Stimulated activated CD4-positive, alpha-beta T cell treated with anti-CD3 and anti-CD28 coated beads, TNF-alpha, amount 100 ng/mL, for 48 hours (primary cell): ENCODE results near the gene SCYGR4.

Experiments
- DNase-seq, 3 donors: peaks; one replicate each; pipeline ENCODE4 v3.0.0-alpha.2; 2020; ENCODE audit warnings: low read depth in 3 of 3

SCYGR4 gene

DNA sequence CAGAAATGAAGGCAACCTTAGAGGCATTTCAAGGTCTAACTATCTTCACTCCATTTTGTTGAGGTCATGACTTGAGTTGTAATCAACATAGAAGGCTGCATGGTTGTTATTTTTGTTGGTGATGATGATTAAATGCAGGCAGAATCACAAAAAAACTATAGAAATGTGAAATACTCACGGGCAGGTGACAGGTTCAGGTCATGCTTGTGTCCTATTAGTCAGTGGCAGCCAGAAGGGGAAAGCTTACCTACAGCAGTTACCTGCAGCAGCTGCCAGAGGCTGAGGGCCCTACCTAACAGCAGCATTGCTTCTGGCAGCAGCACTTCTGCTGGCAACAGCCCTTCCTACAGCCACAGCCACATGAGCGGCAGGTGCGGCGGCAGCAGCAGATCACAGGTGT is 3.1 kb upstream of the SCYGR4 start:
- no peak for DNase-seq

DNA sequence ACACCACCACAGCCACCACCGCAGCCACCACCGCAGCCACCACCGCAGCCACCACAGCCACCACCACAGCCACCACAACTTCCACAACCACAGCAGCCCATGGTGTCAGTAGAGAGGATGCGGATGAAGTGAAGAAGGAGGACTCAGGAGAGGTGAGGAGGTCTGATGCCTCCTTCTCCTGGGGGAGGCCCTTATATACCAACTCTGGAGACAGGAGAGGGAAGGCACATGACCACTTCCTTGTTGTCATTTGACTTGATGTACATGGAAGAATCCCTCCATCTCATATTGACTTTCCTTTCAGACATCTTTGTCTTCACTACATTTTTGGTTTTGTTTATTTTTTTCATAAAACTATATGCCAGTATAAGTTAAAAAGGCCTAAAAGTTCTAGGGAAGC is 2.6 kb upstream of the SCYGR4 start, which contains the start of gene SCYGR3:
Gene SCYGR3, minus strand, starts transcription at position 101 of the 400 bp plus-strand sequence. Its CDS starts 0 bp downstream, at position 101.
- no peak for DNase-seq

DNA sequence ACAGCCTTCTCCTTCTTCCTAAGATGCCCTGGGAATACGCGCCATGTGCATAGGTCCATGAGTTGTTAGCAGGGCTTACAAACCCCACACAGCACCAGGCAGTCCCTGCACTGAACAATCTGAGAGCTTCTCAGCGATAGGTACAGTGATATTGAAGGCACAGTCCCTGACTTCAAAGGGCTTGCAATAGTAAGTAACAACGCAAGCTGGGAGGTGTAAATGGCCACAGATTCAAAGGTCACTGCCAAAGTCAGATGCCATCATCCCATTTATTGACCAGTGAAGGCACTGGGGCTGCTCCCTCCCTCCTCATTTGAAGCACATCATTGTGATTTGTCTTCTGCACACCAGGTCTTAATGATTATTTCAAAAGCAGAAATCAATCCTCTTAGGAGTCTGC is 2.1 kb upstream of the SCYGR4 start:
- no peak for DNase-seq

DNA sequence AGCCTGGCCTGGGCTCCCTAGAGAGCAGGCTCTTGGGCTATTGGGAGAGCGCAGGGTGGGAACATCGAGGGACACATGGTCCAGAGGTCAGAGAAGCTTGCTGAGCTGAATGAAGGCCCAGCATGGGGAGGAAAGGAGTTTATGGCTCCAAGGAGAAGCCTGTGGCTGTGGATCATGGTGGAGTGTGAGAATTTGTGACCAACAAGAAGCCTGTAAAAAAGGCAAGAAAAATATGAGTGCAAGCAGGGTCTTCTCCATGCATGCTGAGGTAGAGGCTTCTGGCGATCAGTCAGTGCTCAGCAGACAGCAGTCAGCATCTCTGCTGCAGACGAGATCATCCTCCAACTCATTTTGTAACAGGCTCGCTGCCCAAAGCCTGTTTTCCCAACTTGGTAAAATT is 1.4 kb upstream of the SCYGR4 start:
- no peak for DNase-seq

DNA sequence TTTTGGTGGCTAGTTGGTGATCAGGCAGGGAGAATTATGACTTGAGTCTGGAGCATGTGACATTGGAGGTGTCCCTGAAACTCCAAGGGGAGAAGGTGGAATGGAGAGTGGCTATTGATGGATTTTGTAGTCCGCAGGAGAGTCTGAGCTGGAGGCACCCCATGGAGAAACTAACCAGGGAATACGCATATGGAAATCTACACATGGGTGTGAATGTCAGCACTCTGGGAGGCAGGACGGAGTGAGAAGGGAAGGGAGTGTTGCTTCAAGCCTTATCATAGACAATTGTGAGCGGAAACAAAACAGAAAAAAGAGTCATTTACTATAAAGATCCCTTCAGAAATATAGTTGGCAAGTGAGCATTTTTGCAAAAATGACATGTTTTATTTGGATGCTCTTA is 667 bp upstream of the SCYGR4 start:
- DNase-seq: no peak

DNA sequence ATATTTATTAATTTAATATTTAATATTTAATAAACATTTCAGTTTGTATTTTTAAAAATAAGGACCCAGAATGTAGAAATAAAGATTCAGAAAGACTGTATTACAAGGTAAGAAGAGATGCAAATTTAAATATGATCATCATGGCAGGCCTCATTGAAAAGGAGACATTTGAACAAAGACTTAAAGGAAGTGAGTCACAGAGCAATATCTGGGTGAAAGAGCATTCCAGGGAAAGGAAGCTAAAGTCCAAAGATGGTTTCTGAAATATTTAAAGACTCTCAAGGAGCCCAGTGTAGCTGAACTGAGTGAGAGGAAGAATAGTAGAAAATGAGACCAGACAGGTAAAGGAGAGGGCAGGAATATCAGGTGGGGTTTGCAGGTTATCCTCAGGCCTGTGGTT is 5.9 kb downstream of the SCYGR4 start:
- DNase-seq: no peak

DNA sequence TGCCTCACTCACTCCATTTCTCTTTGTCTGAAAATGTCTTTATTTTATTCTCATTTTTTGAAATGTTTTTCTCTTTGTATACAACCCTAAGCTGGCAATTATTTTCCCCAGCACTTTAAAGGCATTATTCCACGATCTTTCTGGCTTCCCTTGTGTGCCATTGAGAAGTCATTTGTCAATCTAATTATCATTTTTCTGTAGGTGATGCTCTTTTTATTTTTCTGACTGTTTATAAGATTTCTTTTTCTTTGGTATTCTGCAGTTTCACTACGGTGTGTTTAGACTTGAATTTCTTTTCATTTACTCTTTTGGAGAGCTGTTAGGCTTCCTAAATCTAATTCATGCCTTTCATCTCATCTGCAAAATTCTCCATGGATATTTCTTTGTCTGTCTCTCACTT is 8.1 kb downstream of the SCYGR4 start:
- no peak for DNase-seq

DNA sequence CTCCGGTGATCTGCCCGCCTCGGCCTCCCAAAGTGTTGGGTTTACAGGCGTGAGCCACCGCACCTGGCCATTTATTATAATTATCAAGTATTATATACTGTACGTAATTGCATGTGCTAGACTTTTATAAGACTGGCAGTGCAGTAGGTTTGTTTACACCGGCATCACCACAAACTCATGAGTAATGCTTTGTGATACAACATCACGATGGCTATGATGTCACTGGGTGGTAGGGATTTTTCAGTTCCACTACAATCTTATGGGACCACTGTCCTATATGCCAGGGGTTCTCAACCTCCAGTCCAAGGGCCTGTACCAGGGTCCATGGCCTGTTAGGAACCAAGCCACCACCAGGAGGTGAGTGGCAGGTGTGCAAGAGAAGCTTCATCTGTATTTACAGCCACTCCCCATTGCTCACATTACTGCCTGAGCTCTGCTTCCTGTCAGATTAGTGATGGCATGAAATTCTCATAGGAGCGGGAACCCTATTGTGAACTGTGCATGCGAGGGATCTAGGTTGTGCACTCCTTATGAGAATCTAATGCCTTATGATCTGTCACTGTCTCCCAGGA is 9.4 kb downstream of the SCYGR4 start:
- DNase-seq: no peak

DNA sequence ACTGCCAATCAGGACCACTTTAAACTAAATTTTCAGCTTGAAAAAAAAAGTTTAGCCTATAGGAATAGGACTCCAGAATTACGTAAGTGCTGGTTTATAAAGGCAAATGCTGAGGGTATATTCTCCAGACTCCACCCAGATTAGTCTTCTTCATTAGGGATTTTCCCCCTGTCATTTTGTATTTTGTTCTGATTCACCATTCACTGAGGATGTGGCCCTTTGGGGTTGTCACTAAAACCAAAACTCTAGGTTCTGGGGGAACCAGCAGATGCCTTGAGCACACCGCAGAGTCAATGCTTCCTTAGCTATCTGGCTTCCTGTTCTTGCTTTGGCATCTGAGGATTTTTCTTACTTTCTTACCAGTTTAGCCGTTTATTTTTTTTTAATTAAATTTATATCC is 10.5 kb downstream of the SCYGR4 start:
- DNase-seq: no peak

DNA sequence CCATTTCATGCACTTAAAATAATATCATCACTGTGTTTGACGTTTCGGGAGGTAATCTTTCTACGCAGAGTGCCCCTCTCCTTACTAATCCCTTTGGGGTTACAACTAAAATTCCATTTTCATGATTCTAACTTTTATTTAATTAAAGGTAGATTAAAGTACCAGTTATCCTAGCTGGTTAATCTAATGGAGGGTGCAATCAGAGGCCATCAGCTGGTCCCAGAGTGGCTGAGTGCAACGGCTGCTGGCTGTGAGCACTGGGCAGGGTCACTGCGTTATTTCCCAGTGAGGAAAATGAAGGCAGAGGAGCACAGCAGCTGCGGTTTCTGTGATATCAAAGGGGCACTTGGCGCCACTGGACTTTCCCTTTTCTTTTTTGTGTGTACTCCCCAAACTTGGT is 12.1 kb downstream of the SCYGR4 start:
- no peak for DNase-seq

DNA sequence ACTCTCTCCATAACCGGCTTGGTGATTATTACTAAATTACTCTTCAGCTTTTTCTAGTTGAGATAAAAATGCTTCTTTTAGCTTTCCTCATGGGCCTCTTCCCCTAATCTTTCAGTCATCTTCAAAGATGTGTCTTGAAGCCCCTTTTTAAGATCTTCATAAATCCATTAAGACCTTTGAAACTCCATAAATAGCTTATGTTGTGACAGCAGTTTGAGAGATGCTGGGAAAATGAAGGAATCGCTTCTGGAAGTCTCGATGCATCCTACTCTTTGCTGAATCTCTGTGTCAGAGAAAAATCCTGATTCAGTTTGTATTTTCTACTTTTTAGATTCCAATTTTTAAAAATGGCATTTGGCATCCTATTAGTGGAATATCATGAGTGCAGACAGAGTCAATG is 13.0 kb downstream of the SCYGR4 start:
- DNase-seq: no peak

DNA sequence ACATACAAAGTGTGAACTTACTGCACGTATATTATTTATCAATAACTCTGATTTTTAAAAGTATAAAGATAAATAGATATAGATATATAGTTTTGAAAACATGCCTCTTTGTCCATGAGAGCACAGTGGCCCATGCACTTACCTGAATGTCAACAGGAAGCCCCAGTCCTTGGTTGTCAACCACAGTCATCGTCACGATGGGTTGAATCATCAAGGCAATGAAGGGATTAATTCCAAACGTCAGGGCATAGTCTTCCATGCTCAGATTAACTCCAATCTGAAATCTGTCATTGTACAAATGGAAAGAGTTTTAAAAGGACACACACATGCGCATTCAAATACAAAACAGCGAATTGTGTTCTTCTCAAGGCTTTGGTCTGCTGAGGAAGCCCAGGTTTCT is 15.5 kb downstream of the SCYGR4 start:
- DNase-seq: no peak

DNA sequence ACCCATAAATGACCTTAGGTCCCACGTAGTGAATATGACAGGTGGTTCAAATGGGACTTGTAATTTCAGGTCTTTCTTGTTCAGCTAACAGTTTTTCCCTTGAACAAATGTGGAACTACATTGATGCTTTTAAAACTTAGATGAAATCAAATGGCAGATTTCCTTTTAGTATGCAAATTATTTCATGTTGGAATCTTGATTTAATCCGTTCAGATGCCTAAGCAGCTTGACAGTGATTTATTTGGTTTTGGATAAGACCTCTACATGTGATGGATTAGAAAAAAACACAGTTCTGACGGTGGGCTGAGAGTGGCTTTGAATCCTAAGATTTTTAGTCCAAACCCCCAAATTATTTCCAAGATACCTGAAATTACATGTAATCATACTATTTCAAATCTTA is 16.9 kb downstream of the SCYGR4 start:
- DNase-seq: no peak

DNA sequence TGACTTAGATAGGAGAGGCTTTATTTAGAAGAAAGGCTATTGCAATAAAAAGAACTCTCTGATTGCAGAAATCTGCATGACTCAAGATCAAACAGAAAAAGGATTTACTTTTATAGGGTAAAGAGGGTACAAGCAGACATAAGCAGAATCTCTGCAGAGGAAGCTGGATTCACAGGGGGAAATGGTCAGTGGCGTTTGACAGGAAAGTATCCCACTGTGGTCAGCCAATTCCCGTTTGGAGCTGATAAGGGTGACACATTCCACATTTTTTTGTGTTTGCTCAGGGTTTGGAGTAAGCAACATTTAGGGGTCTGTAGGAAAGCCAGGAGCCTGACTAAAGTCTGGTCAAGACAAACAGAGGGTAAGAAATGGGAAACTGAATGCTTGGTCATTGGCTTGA is 25.4 kb downstream of the SCYGR4 start:
- no peak for DNase-seq

DNA sequence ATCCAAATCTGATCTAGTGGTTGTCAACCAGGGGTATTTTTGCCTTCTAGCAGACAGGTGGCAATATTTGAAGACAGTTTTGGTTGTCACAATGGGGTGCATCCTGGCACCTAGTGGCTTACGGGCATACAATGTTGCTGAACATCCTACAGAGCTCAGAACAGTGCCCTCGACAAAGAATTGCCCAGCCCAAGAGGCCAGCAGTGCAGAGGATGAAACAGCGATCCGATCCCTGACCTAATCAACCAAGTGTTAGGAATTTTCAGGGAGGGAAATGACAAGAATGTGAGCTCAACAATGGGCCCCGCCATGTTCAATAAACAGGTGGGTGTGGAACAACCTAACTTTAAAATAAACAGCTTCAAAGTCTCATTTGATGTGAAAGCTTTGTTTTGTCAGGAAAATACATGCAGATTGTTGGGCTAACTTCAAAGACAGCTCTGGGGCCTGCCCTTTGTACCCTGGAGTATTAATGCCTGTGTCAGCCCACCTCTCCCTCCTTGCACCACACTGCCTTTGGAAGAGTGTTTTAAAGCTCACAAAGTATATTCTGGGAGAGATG is 26.8 kb downstream of the SCYGR4 start:
- DNase-seq: no peak

DNA sequence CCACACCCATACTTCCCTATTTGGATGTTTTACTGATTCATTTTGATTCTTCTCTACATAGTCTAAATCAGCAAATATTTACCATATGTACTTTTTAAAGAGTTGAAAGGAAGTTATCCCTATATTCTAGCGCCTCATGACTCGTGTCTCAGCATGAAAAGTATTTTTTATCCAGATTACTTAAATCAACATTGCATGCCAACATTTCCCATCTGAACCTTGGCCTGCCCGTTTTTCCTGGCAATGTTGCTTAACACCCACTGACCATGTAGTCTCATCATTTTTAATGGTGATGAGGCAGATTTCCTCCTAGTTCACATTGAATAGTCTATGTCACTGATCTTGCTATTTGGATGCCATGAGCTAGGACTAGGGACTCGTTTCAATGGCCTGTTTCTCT is 36.1 kb downstream of the SCYGR4 start:
- DNase-seq: no peak

DNA sequence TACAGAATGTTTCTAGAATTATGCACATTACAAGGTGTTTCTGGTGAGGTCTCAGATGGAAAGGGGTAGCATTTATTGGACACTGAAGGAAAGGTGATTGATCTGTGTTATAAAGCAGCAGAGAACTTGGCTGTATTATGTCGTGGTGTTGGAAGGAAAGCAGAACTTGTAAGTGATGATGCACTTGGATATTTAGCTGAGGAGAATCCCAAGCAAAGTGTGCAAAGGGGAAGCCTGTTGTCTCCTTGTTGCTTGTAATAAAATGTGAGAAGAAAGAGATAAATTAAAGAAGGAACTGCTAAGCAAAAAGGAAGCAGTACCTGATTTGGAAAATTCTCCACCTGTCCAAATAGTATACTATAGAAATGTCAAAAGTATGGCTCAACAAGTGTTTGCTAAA is 37.1 kb downstream of the SCYGR4 start:
- DNase-seq: no peak

DNA sequence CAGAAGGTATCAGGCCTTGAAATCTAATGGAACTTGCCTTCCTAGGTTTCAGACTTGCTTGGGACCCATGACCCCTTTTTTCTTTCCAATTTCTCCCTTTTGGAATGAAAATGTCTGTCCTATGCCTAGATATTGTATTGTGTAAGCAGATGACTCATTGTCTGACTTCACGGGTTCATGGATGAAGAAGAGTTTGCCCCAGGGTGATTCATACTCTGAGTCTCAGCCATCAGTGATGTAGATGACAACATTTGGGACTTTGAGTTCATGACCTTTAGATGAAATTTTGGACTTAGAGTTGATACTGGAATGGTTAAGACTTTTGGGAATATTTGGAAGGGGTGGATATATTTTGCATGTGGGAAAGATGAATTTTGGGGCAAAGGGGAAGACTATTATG is 38.2 kb downstream of the SCYGR4 start:
- peak in 1 of 3 donors; percentile 1 for DNase-seq

DNA sequence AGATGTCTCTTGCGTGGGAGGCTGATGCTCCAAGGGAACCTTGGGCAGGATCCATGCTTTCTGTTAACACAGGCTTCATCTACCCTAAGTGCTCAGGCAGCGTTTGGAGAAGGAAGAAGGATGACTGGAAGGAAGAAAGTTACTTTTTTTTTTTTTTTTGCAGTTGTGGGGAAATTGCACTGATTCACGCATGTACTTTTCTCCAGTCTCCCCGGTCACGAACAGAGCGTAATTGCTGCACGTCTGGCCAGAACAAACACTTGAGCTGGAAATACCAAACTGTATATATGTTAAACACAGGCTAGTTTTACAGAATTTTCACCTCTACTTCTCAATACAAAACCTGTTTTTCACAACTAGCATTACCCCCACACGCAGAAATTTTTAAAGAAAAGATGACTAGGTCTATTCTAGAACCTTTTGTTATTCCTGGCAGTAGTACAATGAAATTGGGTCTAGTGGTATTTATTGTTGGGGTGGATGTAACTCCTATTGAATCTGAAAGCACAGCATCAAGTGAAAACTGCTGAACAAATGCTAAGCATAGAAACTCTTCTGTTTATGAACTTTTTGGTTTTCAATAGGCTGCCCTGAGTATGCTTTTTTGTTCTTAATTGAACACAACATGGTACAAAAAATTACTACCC is 40.0 kb downstream of the SCYGR4 start:
- no peak for DNase-seq

DNA sequence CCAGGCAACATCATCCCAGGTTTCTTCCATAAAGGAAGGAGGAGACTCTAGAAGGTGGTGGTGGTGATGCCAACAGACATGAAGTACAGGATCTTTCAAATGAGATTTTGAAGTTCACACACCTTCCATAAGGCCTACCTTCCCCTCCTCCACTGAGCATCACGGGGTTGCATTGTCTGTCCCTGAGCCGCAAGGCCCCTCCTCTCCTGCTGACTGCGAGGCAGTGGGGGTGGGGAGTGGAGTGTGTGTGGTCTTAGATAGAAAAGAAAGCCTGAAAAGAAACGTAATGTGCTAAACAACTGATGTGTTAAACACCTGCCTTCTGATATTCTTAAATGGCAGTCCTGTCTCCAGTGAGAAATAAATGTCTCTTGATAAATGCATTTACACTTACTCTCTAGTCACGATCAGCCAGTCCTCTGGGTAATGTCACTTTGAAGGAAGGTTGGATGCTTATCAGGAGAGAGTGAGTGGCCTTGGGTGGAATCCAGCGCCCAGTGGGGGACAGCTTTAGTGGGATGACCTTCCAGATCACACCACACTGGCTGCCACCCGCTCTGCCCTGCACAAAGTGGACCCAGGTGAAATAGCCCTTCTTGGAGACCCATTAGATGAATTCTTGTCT is 43.8 kb downstream of the SCYGR4 start:
- no peak for DNase-seq

DNA sequence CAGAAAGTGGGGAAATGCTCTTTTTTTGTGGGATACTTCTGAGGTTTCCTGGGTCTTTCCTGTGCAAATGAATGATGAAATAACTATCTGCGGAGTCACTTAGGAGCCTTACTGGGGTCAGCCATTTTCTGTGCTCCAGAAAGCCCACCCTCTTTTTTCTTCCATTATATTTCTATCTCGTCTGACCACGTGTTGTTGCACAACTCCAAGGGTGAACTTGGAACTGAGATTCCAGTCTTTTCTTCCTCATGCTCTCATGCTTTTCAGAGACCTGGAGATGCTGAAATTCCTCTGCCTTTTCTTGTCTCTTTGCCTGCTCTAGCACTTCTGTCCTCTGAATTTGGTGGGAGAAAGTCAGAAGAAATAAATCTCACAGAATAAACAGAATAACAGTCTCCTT is 44.5 kb downstream of the SCYGR4 start:
- DNase-seq: no peak

DNA sequence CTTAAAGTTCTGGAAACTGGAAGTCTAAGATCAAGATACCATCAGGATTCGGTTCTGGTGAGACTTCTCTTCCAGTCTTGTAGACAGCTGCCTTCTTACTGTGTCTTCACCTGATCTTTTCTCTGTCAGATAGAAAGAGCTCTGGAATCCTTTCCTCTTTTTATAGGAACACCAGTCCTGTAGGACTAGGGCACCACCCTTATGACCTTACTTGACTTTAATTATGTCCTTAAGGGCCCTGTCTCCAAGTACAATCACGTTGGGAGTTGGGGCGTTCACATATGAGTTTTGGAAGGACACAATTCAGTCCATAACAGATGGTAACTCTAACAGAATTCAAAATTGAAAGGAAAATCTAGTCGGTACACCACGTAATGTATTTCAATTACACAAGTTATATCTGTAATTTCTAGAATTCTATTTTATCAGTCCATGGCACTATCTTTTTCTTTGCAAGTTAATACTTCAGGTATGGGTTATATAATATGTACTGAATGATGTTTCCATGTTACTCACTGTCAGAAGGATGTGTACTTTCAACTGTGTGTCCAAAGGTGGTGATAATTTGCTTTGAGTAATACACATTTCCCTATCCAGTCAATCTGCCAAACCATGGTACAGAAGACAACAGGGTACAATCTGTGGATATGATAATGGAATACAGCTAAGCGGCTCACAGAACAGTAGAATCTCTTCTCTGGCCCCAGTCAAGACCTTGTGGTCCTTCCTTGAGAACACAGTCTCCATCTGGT is 48.1 kb downstream of the SCYGR4 start:
- no peak for DNase-seq
